Retinal pigment epithelial cell (primary cell): ENCODE results near the gene ATP2B2.

Source experiments
- DNase-seq: peaks from one replicate; pipeline ENCODE4 v3.0.0-alpha.2; 2010; ENCODE audit warnings: low read depth
- H3K4me3 ChIP-seq: 2 replicates; pipeline ENCODE4 v1.5.1; 2011; ENCODE audit warnings: mild to moderate bottlenecking, low read length, control low read depth, moderate library complexity
- TF ChIP-seq, protein P1 (sequence below): conservative IDR thresholded peaks from 2 replicates; pipeline ENCODE4 v1.5.1; 2011; ENCODE audit warnings: low read depth, low read length, control low read depth, inconsistent platforms

The ATP2B2 gene

DNA sequence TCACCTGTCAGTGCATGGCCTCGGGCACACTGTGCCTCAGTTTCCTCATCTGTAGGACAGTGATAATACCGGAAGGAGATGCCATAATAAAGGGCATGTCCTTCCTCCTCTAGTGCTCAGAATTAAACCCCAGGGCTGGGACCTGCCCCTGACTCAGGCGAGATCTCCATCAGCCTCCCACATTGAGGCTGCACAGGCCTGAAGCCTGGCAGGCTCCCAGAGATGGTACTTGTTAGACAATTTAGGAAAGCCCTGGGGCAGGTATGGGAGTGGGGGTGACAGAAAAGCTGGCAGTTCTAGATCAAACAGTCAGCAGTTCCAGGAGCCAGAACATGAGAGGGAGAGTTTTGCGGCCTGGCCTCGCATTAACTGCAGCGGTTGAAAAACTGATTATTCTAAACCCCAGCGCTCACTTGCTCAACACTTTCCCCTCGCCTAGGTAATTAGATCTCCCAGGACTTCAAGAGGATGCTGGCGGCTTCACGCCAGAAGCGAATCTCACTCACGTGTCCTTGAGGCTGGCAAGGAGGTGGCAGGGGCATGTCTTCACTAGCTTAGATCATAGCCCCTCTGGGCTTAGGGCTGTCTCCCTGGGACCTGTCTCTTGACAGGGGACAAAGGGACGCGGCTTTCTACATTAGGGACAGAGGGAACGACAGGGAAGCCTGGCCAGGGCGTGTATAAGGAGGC is 73.1 kb downstream of the ATP2B2 start:
- TF ChIP-seq, protein P1, sequence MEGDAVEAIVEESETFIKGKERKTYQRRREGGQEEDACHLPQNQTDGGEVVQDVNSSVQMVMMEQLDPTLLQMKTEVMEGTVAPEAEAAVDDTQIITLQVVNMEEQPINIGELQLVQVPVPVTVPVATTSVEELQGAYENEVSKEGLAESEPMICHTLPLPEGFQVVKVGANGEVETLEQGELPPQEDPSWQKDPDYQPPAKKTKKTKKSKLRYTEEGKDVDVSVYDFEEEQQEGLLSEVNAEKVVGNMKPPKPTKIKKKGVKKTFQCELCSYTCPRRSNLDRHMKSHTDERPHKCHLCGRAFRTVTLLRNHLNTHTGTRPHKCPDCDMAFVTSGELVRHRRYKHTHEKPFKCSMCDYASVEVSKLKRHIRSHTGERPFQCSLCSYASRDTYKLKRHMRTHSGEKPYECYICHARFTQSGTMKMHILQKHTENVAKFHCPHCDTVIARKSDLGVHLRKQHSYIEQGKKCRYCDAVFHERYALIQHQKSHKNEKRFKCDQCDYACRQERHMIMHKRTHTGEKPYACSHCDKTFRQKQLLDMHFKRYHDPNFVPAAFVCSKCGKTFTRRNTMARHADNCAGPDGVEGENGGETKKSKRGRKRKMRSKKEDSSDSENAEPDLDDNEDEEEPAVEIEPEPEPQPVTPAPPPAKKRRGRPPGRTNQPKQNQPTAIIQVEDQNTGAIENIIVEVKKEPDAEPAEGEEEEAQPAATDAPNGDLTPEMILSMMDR: no peak
- no peak overlapping the region for H3K4me3 ChIP-seq
- no peak for DNase-seq

DNA sequence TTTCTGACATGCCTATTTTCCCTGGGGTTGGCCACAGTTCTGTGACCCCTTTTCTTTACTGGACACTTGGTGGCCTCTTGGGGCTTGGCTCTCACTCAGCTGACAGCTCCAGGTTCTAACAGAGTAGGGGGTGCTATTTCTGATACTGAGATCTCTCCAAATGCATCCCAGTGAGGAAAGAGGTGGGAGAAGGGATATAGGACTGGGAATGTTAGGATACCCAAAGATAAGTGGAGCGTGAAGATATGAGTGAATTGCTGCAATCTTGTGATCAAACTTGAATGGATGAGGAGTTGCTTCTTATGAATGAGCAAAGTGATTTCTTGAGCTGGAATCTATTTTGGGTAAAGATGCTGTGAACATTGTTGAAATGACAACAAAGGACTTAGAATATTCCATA is 74.6 kb downstream of the ATP2B2 start:
- no peak overlapping the region for H3K4me3 ChIP-seq
- no peak for DNase-seq
- TF ChIP-seq, protein P1: no peak

DNA sequence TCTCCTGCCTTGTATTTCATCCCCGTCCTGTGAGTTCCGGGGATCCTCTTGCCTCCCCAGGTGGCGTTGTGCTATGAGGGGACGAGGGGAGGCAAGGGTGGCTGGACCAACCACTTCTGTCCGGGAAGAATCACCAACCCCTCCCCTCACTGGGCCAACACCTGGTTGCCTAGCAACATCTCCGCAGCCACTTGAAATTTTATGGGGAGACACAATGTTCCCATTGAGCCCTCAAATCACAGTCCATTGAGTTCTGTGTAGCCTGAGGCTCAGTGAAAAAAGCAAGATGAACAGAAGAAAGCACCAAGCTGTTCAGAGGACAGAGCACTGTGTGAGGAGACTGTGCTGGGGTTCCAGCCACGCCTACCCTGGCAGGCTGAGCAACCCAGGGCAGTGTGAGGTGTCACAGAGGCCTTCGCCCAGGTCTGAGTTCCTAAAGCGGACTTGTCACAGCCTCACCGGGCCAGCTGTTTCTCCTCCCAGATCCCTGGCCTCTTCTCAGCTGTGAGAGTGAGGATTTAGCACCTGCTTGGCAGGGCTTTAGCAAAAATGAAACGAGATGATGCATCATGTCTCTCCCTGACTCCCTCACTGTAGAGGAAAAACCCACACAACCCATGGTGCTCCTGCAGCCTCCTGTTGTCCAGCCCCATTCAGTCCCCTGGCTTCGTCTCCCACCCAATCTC is 76.8 kb downstream of the ATP2B2 start:
- TF ChIP-seq, protein P1: no peak
- H3K4me3 ChIP-seq: no peak overlapping the region
- no peak for DNase-seq

DNA sequence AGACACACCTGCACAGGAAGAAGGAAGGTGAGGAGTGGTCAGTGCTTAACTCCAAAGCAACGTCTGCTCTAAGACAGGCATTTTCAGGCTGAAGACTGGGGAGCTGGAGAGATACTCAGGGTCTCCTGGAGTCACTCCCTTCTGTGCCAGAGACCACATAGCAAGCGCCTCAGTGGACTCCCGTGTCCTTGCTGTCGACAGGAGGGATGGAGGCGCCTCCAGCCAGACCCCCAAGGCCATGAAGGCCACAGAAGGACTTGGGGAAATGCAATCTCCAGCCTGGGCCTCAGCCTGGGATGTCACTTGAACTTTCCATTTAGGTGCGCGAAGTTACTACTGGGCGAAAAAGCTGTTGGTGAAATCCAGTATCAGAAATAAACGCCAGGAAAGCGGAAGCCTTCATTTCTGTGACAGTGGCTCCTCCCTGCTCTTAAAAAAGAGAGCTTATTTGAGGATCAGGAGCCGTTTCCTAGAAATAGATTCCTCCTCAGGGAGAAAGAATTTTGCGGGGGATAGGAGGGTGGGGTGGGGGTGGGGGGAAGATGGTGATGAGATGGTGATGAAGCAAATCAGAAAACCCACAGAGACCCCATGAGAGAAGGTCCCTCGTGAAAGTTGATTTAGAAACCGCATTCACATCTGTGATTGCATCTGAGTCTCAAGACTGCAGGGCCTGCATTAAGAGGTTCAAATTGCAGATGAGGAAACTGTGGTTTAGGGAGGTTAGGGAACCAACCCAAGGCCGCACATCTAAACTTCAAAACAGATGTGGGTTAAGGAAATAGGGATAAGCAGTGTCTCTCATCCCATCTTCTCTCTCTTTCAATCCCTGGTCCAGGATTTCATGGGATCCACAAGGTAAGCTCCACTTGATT is 78.8 kb downstream of the ATP2B2 start:
- TF ChIP-seq, protein P1: no peak
- no peak overlapping the region for H3K4me3 ChIP-seq
- no peak for DNase-seq

DNA sequence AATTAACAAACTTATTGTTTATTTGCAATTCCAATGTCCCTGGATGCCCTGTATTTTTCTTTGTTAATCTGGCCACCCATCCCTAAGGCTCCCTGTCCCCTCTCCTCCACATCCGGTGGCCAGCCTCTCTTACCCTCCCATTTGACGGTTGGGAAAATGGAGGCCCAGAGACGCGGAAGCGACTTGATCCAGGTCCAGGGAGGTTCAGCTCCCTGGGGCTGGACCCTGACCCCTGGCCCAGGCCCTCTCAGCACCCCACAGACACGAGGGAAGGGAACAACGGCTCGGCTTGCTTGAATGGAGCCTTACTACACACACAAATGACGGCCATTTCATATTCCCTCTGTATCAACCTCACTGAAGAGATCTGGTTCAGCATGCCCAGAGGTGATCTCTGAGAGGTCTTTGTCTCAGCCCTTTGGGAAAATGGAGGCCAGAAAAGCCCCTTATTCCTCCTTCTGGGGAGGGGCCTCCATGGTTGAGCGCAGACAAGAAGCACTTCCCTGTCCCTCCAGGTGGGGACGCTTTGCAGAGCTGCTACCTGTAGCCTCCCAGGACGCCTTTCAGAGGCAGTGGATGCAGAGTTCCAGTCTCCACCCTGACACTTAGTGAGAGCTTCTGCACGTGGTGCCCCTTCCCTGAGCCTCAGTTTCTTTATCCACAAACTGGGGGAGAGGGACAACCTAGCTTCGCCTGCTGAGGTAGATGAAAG is 82.1 kb downstream of the ATP2B2 start:
- H3K4me3 ChIP-seq: no peak overlapping the region
- TF ChIP-seq, protein P1: no peak
- no peak for DNase-seq

DNA sequence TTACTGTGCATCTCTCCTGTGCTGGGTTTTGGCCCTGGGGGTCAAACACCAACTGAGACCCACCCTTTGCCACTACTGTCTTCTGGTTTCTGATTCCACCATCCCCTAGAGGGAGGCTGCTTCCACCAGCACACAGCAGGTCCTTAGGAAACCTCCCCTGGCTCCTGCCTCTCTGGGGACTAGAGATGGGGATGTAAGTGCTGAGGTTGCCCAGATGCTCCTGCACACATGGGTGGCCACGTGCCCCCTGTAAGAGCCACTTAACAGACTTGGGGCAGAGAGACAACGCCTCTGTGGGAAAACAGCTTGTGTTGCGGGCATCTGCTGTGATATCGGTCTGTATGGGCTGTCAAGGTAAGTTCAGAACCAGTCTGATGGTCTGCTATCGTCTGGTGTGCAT is 83.4 kb downstream of the ATP2B2 start:
- TF ChIP-seq, protein P1: no peak
- DNase-seq: no peak

More for the DNA sequence above, 83.4 kb downstream of the ATP2B2 start:
- no peak overlapping the region for H3K4me3 ChIP-seq
